Measurements from ENCODE around the gene SMIM24. TPM values are rescaled to one million over a fixed set of nuclear protein-coding genes. Genes with fewer than 3 reads are reported as not detected.

The SMIM24 gene
- total and polyA plus RNA-seq, 2 experiments from 2014 or later = 0.22 to 0.63 TPM

DNA sequence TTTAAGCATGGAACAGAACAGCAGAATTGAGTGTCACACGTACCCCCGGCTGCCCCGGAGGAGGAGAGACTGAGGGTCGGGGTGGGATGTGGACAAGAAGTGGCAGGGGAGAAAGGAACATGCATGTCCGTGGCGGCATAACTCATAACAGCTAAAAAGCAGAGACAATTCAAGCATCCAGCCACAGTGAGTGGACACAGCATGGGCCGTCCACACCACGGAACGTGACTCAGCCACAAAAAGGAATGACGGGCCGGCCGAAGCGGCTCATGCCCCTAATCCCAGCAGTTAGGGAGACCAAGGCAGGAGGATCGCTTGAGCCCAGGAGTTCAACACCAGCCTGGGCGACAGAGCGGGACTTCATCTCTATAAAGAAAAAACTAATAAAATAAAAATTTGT lies 12.6 kb upstream of the SMIM24 start:
- H3K27ac ChIP-seq = no peak overlapping the region
- DNase-seq (ENCODE audit: low read depth in 1 of 2, low spot score in 1 of 2) = no peak
- H3K4me3 ChIP-seq = no peak overlapping the region
- H3K4me1 ChIP-seq (ENCODE audit: low read depth) = no peaks in the 10 kb centered on the region
- no peaks in the 10 kb centered on the region for H3K27me3 ChIP-seq
- H3K36me3 ChIP-seq = peaks cover 8% of the 10 kb centered on the region
- TF ChIP-seq, protein P1, sequence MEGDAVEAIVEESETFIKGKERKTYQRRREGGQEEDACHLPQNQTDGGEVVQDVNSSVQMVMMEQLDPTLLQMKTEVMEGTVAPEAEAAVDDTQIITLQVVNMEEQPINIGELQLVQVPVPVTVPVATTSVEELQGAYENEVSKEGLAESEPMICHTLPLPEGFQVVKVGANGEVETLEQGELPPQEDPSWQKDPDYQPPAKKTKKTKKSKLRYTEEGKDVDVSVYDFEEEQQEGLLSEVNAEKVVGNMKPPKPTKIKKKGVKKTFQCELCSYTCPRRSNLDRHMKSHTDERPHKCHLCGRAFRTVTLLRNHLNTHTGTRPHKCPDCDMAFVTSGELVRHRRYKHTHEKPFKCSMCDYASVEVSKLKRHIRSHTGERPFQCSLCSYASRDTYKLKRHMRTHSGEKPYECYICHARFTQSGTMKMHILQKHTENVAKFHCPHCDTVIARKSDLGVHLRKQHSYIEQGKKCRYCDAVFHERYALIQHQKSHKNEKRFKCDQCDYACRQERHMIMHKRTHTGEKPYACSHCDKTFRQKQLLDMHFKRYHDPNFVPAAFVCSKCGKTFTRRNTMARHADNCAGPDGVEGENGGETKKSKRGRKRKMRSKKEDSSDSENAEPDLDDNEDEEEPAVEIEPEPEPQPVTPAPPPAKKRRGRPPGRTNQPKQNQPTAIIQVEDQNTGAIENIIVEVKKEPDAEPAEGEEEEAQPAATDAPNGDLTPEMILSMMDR (IDR thresholded peaks at IDR 0.05; ENCODE audit: low read depth, low read length) = no peak
- H3K9me3 ChIP-seq (ENCODE audit: low read depth) = no peaks in the 10 kb centered on the region

DNA sequence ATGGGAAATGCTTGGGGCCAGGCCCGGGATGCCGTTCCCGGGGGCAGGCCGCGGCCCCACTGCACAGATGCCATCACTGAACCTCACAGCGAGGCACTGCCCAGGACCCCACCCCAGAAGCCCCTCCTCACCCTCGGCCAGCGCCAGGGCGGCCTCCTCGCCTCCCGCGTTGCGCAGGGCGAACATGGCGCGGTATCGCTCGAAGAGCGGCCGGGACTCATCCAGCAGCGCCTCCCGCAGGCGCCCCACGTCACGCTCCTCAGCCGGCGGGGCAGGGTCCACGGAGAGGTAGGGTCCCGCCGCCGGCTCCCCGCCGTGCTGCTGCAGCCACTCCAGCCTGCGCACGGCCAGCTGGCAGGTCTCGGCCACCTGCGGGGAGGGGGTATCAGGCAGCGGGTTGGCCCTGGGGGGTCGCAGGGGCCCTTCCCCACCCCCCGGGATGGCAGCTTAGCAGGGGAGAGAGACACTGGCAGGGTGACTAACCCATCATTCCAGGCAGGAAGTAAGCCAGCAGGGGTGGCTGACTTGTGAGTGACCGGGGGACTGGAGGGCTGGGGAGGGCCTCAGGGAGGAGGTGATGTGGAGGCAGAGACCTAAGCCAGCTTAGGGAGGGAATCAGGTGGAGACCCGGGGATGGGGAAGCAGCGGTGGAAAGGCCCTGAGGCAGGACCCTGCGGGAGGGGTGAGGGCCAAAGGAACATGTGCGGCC lies 12.0 kb upstream of the SMIM24 start:
- TF ChIP-seq, protein P1 (IDR thresholded peaks at IDR 0.05; ENCODE audit: low read depth, low read length) = no peak
- H3K4me1 ChIP-seq (ENCODE audit: low read depth) = no peaks in the 10 kb centered on the region
- no peak for DNase-seq (ENCODE audit: low read depth in 1 of 2, low spot score in 1 of 2)

DNA sequence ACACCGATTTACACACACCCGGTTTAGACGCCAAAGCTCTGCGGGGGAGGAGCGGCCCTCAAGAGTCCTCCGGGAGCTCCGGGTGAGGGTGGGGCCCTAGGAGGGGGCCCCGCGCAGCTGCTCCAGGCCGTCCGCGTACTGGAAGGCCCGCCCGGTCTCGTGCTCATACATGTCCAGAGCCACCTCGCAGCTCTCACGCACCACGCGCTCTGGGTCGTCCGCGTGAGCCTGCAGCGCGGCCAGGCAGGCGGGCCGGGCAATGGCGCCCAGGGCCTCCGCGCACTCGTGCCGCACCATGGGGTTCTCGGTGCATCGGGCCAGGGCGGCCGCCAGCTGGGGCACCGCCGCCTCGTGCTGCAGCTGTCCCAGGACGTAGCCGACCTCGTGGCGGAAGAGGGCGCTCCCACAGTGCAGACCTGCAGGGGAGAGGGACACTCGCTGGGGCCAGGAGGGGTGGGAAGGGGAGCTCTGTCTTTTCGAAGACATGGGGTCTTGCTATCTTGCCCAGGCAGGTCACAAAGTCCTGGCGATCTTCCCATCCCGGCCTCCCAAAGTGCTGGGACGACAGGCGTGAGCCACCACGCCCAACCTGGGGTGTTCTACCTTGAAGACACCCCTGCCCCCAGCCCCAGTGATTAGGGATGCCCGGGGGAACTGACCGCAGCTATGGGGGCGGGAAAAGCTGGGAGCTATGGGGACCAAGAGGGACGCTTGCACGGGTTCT lies 11.2 kb upstream of the SMIM24 start:
- Histone ChIP-seq H3K9me3 (ENCODE audit: low read depth) (no peaks in the 10 kb centered on the region), H3K27ac (no peak overlapping the region), H3K4me1 (ENCODE audit: low read depth) (no peaks in the 10 kb centered on the region), H3K4me3 (no peak overlapping the region), H3K36me3 (peaks cover 8% of the 10 kb centered on the region), H3K27me3 (no peaks in the 10 kb centered on the region)
- no peak for DNase-seq (ENCODE audit: low read depth in 1 of 2, low spot score in 1 of 2)
- TF ChIP-seq, protein P1 (IDR thresholded peaks at IDR 0.05; ENCODE audit: low read depth, low read length) = no peak

More for the DNA sequence above, 12.0 kb upstream of the SMIM24 start:
- H3K27me3 ChIP-seq = no peaks in the 10 kb centered on the region
- no peaks in the 10 kb centered on the region for H3K9me3 ChIP-seq (ENCODE audit: low read depth)
- no peak overlapping the region for H3K4me3 ChIP-seq
- H3K36me3 ChIP-seq = peaks cover 8% of the 10 kb centered on the region
- no peak overlapping the region for H3K27ac ChIP-seq

DNA sequence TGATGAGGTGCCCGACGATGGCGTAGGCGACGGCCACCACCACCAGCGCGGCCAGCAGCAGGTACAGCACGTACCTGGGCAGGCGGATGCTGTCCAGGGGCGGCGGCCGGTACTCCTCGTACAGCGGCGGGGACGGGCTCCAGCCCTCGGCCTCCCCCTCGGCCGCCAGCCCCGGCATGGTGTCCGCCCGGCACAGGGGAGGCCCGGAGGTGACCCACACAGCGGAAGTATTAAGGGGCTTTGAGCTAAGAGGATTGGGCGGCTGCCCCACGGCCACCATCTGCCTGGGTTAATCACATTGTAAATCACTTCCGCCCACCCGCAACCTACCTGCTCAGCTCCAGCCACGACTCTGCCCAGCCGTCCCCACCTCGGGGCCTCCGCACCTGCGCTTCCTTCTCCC lies 2.9 kb upstream of the SMIM24 start, which contains the start of gene SMIM44:
Gene SMIM44, minus strand, starts transcription at position 216 of the 403 bp plus-strand sequence. Its CDS starts 38 bp downstream, at position 178.
- Histone ChIP-seq H3K4me1 (ENCODE audit: low read depth) (no peaks in the 10 kb centered on the region), H3K4me3 (no peak within 1 kb of the TSS), H3K9me3 (ENCODE audit: low read depth) (no peaks in the 10 kb centered on the region), H3K27ac (no peak within 1 kb of the TSS), H3K27me3 (no peaks in the 10 kb centered on the region), H3K36me3 (no peaks in the 10 kb centered on the region)
- TF ChIP-seq, protein P1 (IDR thresholded peaks at IDR 0.05; ENCODE audit: low read depth, low read length) = no peak
- DNase-seq (ENCODE audit: low read depth in 1 of 2, low spot score in 1 of 2) = no peak

DNA sequence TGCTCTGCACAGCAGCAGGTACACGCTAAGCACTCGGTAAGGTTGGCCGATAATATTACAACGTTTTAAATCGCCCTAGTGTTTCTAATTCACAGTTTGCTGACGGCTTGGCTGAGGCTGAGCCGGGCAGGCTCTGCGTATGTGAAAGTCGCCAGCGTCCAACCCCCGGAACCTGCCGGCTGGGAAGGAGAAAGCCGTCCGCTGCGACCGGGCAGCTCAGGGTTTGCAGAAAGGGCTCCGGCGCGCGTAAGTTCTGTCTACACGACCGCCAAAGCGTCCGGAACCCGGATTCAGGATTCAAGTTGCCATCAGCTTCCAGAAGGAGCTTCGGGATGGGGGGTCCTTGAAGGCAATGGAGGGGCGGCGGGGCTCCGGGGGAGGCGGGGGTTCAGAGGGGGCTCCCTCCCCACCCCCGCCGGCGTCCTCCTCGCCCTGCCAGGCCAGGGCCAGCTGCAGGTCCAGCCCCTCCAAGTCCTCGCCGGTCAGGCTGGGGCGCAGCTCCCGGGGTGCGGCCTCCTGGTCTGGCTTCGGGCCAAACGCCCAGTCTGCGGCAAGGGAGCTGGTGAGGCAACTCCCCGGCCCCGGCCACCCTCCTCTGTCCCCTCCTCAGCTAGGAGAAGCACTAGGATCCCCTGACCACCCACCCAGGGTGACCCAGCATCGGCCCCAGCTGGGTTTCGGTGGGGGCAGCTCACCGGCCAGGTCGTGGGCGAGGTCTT lies 2.3 kb upstream of the SMIM24 start:
- no peak for DNase-seq (ENCODE audit: low read depth in 1 of 2, low spot score in 1 of 2)
- Histone ChIP-seq H3K27ac (no peak overlapping the region), H3K36me3 (no peaks in the 10 kb centered on the region), H3K4me1 (ENCODE audit: low read depth) (no peaks in the 10 kb centered on the region), H3K27me3 (no peaks in the 10 kb centered on the region), H3K4me3 (no peak overlapping the region), H3K9me3 (ENCODE audit: low read depth) (no peaks in the 10 kb centered on the region)
- TF ChIP-seq, protein P1 (IDR thresholded peaks at IDR 0.05; ENCODE audit: low read depth, low read length) = no peak
